Ishikawa (cell line): ENCODE data around the gene ZNF653.

Source experiments
- CEBPB ChIP-seq: IDR thresholded peaks from 2 replicates; pipeline ENCODE4 v1.6.1; 2012
- EGR1 ChIP-seq: IDR thresholded peaks from 2 replicates; pipeline ENCODE4 v1.6.1; 2012
- EP300 ChIP-seq: IDR thresholded peaks from 2 replicates; pipeline ENCODE4 v1.6.1; 2012; ENCODE audit warnings: borderline replicate concordance
- FOXM1 ChIP-seq: IDR thresholded peaks from 2 replicates; pipeline ENCODE4 v1.6.1; 2012; ENCODE audit warnings: low read depth, borderline replicate concordance
- NFIC ChIP-seq: IDR thresholded peaks from 2 replicates; pipeline ENCODE4 v1.6.1; 2012
- RAD21 ChIP-seq: IDR thresholded peaks from 2 replicates; pipeline ENCODE4 v1.6.1; 2012; ENCODE audit warnings: low read depth
- TAF1 ChIP-seq: IDR thresholded peaks from 2 replicates; pipeline ENCODE4 v1.6.1; 2012; ENCODE audit warnings: low read depth, mild to moderate bottlenecking
- YY1 ChIP-seq: IDR thresholded peaks from 2 replicates; pipeline ENCODE4 v1.6.1; 2012; ENCODE audit warnings: low read depth
- TF ChIP-seq, protein P1 (sequence below): IDR thresholded peaks from 2 replicates; pipeline ENCODE4 v1.6.1; 2012; ENCODE audit warnings: low read depth, mild to moderate bottlenecking
- TF ChIP-seq, protein P2 (sequence below): IDR thresholded peaks from 2 replicates; pipeline ENCODE4 v1.6.1; 2012

DNA sequence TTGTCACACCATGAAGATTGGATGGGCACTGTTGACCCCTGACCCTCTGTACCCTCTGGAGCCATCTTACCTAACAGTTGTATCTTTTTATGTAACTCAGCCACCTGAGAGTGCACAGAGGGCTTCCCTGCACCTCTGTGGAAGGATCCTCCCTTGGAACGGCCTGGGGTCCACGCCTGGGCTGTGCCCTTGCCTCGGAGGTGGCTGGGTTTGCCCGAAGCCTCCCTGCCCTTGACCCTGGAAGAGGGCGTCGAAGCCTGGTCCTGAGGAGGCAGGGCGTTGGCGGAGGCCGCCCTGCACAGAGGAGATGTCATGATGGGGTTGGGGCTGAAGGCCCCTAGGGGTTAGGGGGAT is 71.0 kb downstream of the ZNF653 start:
- TF ChIP-seq EP300 = no peak
- no peak for TF ChIP-seq CEBPB
- no peak for TF ChIP-seq RAD21
- TF ChIP-seq TAF1 = no peak
- no peak for TF ChIP-seq YY1
- TF ChIP-seq, protein P1, sequence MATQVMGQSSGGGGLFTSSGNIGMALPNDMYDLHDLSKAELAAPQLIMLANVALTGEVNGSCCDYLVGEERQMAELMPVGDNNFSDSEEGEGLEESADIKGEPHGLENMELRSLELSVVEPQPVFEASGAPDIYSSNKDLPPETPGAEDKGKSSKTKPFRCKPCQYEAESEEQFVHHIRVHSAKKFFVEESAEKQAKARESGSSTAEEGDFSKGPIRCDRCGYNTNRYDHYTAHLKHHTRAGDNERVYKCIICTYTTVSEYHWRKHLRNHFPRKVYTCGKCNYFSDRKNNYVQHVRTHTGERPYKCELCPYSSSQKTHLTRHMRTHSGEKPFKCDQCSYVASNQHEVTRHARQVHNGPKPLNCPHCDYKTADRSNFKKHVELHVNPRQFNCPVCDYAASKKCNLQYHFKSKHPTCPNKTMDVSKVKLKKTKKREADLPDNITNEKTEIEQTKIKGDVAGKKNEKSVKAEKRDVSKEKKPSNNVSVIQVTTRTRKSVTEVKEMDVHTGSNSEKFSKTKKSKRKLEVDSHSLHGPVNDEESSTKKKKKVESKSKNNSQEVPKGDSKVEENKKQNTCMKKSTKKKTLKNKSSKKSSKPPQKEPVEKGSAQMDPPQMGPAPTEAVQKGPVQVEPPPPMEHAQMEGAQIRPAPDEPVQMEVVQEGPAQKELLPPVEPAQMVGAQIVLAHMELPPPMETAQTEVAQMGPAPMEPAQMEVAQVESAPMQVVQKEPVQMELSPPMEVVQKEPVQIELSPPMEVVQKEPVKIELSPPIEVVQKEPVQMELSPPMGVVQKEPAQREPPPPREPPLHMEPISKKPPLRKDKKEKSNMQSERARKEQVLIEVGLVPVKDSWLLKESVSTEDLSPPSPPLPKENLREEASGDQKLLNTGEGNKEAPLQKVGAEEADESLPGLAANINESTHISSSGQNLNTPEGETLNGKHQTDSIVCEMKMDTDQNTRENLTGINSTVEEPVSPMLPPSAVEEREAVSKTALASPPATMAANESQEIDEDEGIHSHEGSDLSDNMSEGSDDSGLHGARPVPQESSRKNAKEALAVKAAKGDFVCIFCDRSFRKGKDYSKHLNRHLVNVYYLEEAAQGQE = no peak
- TF ChIP-seq EGR1 = no peak
- TF ChIP-seq, protein P2, sequence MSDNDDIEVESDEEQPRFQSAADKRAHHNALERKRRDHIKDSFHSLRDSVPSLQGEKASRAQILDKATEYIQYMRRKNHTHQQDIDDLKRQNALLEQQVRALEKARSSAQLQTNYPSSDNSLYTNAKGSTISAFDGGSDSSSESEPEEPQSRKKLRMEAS = no peak
- no peak for TF ChIP-seq NFIC
- no peak for TF ChIP-seq FOXM1
